AG08396 (cell line): ENCODE results near the gene METAP1D.

Source experiments
- DNase-seq: peaks from one replicate; pipeline ENCODE4 v3.0.0; 2012; ENCODE audit warnings: low spot score, mixed read lengths

METAP1D gene

DNA sequence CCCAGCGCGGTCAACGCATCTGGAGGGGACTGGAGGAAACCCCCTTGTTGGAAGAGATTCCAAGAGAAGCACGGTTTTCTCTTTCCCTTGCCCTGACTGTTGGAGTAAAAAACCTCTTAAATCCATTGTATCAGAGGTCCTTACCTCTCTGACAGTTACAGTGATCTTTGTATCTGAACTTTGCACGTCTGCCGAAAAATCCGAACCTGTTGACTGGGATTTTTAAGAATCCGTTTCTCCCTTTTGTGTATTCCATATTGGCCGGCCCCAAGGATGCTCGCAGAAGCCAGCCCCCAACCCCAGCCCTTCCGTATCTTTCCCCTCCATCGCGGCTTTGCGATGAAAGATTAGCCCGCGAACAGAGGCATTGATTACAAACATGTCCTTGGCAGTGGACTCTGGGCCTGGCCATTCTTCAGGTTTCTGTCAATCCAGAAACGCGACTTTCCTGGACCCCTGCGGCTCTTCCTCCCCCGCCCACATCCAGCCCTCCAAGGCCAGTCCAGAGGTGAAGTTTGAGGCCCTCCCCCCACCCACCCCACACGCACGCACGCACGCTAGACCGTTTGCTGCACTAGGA lies 81.0 kb downstream of the METAP1D start:
- no peak for DNase-seq

- DNase-seq: no peak
Measured at GRCh38 chr2:172081221-172082022, 81.7 kb downstream of the METAP1D start.

GRCh38 chr2:172082105-172082943 lies 82.6 kb downstream of the METAP1D start:
- peak; percentile 18 for DNase-seq

DNA sequence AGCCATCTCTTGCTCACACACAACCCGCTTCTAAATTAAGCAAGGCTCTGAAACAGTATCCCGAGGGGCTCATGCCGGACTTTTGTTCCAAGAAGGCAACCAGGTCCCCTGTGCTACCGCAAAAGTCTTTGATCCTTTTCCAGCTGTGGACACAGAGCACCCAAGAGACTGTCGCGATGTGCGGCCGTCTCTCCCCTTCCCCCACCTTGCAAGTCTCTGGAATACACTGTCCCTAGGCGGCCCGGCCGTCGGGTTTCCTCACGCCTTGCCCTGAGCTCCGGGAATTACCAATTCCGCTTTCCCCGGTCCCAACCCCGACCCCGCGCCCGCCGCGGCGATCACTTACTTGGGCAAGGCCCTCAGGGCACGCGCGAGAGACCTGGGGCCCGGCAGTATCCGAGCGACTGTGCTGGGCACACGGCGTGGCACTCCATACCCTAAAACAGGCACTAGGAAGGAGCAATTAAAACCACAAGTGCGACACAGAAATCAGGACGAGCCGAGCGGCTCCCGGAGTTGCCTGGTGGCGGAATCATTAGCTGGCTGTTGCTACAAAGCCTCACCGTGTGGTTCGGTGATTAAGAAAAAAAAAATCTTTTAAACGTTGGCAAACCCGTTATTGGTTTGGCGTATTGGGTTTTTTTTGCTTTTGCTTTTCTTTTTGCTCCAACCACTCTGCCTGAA lies 83.3 kb downstream of the METAP1D start:
- DNase-seq: peak; percentile 17

- DNase-seq: peak; percentile 4
Measured at GRCh38 chr2:172083628-172084394, 84.1 kb downstream of the METAP1D start.

DNA sequence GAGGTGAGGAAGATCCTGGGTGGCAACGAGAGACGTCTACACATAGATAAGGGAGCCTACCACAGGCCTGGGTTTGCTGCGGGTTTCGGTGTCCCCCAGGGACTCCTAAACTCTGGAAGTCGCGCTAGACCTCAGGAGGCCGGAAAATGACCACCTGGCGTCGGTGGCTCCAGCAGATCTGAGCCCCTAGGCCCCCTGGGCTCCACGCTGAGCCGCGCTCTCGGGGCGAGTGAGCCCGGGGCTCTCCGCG lies 84.6 kb downstream of the METAP1D start:
- DNase-seq: peak; percentile 14

DNA sequence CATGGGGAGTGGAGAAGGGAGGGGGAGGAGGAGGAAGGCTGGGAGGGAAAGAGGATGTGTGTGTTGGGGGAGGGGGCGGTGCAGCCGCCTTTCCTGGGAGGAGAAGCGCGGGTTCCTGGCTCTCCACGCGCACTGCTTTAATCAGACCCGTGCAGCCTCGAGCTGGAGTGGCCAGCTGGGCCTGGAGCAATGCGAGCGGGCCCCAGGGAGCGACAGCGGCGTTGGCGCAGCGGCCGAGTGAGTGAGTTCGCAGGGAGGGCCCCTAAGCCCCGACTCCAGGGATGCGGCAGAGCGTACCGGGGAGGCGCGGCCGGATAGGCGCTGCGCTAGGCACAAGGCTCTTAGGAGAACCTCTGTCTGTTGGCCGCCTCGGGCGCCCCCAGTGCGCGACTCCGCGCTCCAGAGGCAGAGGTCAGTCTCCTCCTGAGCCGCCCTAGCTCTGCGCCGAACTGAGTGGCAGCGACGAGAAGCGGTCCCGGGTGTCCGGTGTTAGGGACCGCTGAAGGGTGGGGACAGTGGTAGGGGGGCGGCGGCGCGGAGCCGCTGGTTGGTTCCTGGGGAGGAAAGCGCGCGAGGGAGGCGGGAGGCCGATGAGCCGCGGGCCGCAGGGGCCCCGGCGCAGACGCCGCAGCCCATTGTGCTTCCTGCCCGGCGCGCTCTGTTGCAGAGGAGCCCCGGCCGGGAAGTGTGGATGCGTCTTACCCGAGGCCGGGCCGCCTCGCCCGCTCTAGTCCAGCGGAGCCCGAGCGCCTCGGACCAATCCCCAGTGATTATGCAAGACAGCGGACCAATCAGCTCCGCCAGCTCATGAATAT lies 85.1 kb downstream of the METAP1D start:
- peak; percentile 97 for DNase-seq

GRCh38 chr2:172085460-172086159 lies 85.9 kb downstream of the METAP1D start, which contains the start of gene DLX1:
TSS of gene DLX1 (plus strand) at chr2:172085507. CDS start at chr2:172085678, 171 bp downstream.
- DNase-seq: no peak

DNA sequence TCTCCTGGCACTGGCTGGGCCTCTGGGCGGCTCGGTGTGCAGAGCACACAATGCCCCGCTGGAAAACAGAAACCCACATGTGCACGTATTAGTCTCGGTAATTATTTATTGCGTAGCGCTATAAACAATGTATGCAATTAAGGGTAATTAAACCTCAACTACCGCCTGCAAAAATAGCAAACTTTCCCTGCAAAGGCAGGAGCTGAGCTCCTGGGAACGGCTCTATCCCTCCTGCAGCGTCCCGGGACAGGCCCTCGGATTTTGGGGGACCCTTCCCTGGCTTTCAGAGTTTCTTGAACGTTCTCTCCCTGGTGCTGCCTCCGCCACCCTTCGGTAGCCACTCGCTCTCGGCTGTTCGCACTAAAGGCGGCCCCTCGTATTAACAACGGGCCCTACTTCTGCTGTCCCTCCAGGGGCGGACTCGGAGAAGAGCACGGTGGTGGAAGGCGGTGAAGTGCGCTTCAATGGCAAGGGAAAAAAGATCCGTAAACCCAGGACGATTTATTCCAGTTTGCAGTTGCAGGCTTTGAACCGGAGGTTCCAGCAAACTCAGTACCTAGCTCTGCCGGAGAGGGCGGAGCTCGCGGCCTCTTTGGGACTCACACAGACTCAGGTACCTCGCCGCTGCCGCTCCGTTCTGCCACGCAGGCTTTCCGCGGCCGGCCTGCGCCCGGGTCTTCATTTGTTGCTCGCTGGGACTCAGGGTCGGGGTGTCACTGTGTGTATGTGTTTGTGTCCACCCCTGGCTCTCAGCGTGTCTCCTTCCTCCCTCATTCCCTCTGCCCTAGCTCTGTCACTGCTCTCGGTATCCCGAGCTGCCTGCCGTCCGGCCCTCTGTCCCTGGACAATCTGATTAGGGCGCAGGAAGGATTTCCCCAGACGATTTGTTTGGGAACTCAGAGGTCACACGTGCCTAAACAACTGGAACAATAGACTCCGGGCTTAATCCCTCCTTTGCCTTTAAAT lies 86.8 kb downstream of the METAP1D start:
- peak; percentile 10 for DNase-seq

DNA sequence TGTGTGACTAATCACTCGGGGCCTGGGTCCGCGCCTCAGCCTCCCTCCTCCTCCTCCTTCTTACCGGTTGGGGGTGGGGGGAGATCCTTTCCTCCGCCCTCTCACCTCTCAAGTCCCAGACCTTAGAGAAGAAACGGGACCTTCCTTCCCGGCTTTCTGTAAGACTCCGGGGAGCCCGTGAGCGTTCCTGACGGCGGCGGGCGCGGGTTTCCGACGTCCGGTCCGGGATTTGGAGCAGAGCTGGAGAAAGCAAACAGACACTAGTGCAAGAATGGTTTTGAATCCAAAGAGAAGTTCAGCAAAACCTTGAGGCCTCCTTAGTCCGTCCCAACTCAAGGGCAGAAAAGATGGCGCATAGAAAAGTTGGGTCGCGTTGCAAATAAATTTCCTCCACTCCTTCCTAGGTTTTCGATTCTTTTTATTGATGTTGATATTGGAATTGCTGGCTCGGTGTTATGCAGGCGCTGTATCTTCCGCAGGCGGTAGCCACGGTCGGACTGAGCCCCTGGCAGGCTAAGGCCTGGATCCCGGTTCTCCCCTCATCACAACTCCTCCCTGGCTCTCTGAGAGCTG lies 87.5 kb downstream of the METAP1D start:
- DNase-seq: peak; percentile 3

DNA sequence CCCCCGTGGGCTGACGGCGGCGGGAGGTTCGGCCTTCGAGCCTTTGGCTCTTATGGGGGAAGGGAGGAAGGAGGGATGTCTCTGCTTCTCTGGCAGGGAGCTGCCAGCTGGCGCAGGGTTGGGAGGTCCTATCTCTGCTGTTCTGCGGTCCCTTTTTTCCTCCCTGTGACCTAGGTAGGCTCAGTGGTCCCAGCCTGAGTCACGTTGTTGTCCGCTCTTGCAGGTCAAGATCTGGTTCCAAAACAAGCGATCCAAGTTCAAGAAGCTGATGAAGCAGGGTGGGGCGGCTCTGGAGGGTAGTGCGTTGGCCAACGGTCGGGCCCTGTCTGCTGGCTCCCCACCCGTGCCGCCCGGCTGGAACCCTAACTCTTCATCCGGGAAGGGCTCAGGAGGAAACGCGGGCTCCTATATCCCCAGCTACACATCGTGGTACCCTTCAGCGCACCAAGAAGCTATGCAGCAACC lies 88.1 kb downstream of the METAP1D start:
- DNase-seq: peak; percentile 2

DNA sequence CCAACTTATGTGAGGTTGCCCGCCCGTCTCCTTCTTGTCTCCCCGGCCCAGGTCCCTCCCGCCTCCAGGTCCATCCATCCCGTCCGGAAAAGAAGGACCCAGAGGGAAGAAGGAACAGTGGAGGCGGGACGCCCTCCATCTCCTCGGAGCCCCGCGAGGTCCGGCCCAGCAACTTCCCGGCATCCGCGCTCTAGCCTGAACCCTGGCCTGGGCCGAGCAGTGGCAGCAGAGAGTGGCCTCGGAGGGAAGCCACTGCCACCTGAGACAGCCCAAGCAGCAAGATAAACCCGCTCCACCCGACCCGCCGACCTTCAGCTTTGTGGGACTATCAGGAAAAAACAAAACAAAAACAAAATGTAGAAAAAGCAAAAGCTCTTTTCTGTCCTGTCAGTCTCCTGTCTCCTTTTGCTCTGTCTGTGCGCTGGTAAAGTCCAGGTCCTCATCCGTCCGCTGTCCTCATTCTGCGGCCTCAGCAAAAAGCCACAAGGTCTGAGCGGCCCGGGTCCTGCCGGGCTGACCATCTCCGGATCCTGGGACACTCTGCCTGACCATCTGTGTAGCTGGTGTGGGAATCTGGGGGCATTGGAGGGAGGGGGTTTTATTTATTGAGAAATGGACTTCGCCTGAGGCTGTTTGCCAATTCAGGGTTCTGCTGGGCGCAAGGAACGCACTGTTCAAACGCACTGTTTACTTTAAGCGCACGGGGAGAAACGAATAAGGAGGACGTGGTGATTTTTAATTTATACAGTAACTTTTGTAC lies 88.7 kb downstream of the METAP1D start:
- peak; percentile 5 for DNase-seq

DNA sequence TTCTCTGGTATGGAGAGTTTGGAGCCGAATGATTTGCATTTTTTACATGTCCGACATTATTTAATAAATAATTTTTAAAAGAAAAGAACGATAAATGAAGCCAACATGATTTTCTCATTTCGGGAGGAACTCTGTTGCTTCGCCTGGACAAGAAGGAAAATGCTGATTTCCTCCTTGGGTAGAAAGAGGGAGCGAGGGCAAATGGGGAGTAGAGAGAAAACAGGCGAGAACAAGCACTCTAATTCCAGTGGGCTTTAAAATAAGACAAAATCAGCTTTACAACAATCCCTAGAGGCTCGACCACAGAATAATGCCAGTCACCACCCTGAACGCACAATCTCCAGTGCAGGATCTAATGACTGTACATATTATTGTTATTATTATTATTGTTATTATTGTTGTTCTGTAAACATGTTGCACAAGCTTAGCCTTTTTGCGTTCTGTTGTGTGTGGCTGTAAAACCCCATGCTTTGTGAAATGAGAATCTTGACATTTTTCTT lies 89.3 kb downstream of the METAP1D start:
- no peak for DNase-seq

GRCh38 chr2:172089633-172090032 lies 89.9 kb downstream of the METAP1D start:
- no peak for DNase-seq

DNA sequence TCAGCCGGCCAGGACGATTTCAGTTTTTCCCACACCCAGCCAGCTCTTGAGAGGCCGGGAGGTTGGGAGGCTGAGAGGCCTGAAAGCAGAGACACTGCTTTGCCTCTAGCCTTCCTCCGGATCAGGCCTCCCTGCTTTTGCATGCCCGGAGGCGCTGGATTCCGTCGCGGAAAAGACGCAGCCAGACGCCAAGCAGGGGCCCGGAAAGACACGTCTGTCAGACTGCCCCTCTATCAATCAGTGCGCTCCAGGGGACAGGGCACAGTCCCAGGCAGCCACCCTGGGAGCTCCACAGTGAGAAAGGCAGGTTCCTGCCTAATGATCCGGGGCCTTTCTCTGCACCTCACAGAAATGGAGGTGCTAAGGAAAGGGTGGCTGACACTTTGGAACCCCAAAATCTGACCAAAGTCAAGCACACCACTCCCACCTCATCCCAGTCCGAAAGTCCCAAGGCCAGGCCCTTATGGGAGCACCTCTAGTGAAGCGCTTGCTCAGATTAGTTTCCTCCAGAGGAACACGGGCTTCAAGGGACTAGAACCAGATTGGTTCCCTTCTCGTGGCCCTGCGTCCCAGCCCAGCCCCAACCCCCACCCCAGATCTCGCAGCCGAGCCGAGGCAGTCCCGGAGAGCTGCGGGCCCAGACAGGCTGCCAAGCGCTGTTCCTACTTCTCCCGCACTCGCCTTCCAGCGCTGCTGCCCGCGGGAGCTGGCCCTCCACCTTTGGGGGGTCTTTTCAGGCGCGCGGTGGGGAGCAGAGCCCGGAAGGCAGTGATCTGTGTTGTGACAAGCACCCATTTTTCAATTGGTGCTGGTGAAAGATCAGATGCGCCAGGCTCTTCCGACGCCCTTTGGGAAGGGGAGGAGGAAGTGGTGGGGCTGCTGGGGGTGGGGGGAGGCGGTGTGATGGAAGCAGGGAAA lies 90.5 kb downstream of the METAP1D start:
- DNase-seq: peak; percentile 7

GRCh38 chr2:172091000-172091641 lies 91.4 kb downstream of the METAP1D start:
- peak; percentile 4 for DNase-seq
